GM18519 (cell line): ENCODE results near the gene SSR3.
"Not testable (repeated sequence)": the region's sequence is repeated elsewhere in the genome, so short reads cannot be mapped to it uniquely, and the experiment has no call there.

Experiments used
- ATAC-seq: cut with Tn5 transposase; IDR thresholded peaks from one replicate; pipeline ENCODE4 v1.9.1; 2021; ENCODE audit warnings: mild to moderate bottlenecking, moderate library complexity; ENCODE audit not compliant: unreplicated experiment, low FRiP score

Gene SSR3

GRCh38 chr3:156554842-156555687, at the start of gene SSR3:
Gene SSR3 (minus strand): TSS chr3:156555117. CDS start chr3:156555089, 28 bp downstream.
- ATAC-seq: peak; percentile 99

DNA sequence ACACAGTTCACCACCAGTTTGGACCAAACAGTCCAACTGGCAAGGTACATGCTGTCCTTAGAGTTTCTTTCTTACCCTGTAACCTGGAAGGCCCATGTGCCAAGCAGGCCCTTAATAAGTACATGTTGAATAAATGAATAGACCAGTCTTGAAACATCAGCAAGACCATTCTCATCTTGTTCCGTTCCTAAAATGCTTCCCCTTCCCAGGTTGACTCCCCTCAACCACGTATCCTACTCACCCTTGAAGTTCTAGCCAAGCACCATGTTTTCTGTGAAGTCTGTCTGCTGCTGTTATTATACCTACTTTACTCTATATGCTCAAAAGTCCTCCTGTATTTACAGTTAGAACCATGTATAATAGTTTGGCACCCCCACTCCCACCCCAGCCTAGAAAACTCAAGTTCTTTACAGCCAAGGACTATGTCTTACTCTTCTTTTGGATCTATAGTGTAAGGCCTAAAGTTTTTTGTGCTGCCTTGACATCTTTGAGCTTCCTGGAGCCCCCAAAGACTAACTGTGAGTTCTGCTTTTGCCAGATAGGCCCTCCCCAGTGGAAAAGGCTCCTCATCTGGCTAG, 49.2 kb upstream of the SSR3 start:
- no peak for ATAC-seq

DNA sequence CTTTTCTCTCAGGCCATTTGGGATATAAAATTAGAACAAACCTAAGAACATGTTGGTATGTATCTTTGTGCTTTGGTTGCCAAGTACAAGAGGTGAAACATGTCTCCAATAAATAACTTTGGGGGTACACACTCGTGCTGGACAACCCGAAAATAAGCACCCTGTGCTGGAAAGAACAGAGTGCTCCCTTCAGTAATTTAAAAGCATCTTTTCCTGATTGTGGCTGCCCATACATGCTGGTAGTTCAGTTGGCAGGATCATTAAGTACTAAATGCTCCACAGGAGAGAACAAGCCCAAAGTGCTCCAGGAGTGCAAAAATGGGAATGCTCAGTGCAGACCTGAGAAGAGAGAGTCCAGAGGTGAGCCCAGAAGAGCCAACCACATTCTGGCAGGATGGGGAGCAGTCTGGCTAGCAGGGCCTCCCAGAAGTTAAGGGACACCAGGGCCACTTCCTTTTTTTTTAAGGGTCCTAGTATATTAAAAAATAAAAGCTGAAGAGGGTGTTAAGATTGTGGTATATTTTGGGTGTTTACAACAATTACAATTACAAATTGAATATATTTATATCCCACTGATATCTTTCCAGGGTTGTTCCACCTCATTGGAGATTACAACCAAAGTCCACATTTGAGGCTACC, 48.6 kb upstream of the SSR3 start:
- no peak for ATAC-seq

GRCh38 chr3:156602424-156602823, 47.5 kb upstream of the SSR3 start:
- no peak for ATAC-seq

- no peak for ATAC-seq
These were observed 46.6 kb upstream of the SSR3 start for GRCh38 chr3:156601497-156601896.

GRCh38 chr3:156600834-156601233, 45.9 kb upstream of the SSR3 start:
- no peak for ATAC-seq

- ATAC-seq: no peak
These were observed 44.4 kb upstream of the SSR3 start for GRCh38 chr3:156599089-156599874.

DNA sequence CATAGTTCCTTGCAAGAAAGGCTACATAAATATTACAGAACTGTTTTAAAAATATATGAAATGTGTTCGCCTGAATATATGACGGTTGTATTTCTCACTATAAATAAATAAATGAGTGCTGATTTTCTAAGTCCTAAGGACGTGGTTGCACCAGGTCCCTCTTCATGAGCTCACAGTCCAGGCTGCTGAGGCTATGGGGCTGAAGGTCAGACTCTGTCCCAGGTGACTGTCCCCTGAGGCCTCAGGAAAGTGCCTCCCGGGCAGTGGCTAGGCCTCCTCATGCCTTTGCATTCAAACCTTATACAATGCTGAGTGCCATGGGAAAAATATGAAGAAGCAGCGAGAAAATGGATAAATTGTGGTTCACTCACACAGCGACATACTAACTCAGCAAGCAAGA, 43.5 kb upstream of the SSR3 start:
- ATAC-seq: no peak

- ATAC-seq: no peak
These were observed 39.3 kb upstream of the SSR3 start for GRCh38 chr3:156594219-156594683.

GRCh38 chr3:156593814-156594213, 38.9 kb upstream of the SSR3 start:
- no peak for ATAC-seq

DNA sequence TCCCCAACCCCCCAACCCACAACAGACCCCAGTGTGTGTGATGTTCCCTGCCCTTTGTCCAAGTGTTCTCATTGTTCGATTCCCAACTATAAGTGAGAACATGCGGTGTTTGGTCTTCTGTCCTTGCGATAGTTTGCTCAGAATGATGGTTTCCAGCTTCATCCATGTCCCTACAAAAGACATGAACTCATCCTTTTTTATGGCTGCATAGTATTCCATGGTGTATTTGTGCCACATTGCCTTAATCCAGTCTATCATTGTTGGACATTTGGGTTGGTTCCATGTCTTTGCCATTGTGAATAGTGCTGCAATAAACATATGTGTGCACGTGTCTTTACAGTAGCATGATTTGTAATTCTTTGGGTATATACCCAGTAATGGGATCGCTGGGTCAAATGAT, 34.9 kb upstream of the SSR3 start:
- ATAC-seq: not testable (repeated sequence)

GRCh38 chr3:156587760-156588069, 32.8 kb upstream of the SSR3 start:
- ATAC-seq: no peak

- ATAC-seq: no peak
These were observed 32.2 kb upstream of the SSR3 start for GRCh38 chr3:156586905-156587759.

DNA sequence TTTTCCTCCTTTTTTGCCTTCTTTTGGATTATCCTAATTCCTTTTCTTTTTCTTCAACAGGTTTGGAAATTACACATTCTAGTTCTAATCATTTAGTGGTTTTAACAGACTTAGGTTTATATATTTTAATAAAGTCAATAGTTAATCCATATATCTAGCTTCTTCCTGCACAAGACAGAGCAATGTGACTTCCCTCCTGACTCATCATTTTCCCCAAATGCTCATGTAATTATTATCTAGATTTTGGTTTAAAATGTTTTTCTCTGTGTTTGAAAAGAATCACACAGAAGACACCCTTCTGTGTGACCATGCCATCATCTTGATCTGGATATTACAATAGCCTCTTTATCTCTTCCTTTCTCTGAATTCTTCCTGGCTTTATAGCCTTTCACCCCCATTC, 28.6 kb upstream of the SSR3 start:
- ATAC-seq: no peak

GRCh38 chr3:156582532-156583183, 27.7 kb upstream of the SSR3 start:
- ATAC-seq: peak; percentile 48

GRCh38 chr3:156581954-156582353, 27.0 kb upstream of the SSR3 start:
- ATAC-seq: no peak

- ATAC-seq: no peak
These were observed 26.1 kb upstream of the SSR3 start for GRCh38 chr3:156581033-156581432.

DNA sequence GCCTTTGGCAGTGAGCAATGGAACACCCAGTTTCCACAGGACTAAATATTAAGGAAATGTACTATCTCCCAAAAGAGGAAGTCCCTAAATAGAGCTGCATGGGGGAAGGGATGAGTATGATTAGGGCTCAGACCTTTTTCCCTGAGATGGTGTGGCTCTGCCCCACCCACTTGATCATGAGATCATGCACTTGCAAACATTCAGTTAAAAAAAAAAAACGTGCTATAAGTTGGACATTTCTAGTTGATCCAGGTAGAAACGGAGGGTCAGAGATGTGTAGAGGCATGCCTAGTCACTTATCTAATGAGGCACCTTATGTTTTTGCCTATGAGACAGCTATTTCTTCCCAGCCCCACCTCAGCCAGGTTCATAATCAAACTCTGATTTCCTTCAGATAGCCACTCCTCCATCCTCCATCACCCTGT, 24.5 kb upstream of the SSR3 start:
- no peak for ATAC-seq

GRCh38 chr3:156577736-156578135, 22.8 kb upstream of the SSR3 start:
- ATAC-seq: no peak
